GM21390 (cell line): ENCODE data around the gene SLIT3.

ENCODE experiments used
- ATAC-seq: cut with Tn5 transposase; IDR thresholded peaks from one replicate; pipeline ENCODE4 v1.9.1; 2021; ENCODE audit not compliant: unreplicated experiment

Gene SLIT3

GRCh38 chr5:169178754-169179153, 122.2 kb downstream of the SLIT3 start:
- no peak for ATAC-seq

GRCh38 chr5:169178274-169178673, 122.7 kb downstream of the SLIT3 start:
- ATAC-seq, result no peak

- no peak for ATAC-seq
Measured at GRCh38 chr5:169176709-169177694, 123.9 kb downstream of the SLIT3 start.

GRCh38 chr5:169175733-169176132, 125.2 kb downstream of the SLIT3 start:
- ATAC-seq, result no peak

GRCh38 chr5:169174923-169175322, 126.0 kb downstream of the SLIT3 start:
- no peak for ATAC-seq

GRCh38 chr5:169173372-169173771, 127.6 kb downstream of the SLIT3 start:
- no peak for ATAC-seq

GRCh38 chr5:169171515-169171914, 129.4 kb downstream of the SLIT3 start:
- ATAC-seq, result no peak

GRCh38 chr5:169169783-169170182, 131.2 kb downstream of the SLIT3 start:
- ATAC-seq, result no peak

GRCh38 chr5:169168280-169168679, 132.7 kb downstream of the SLIT3 start:
- ATAC-seq, result no peak

- ATAC-seq, result no peak
Measured at GRCh38 chr5:169166078-169166477, 134.9 kb downstream of the SLIT3 start.

- ATAC-seq, result no peak
Measured at GRCh38 chr5:169165052-169165451, 135.9 kb downstream of the SLIT3 start.

GRCh38 chr5:169164481-169164925, 136.4 kb downstream of the SLIT3 start:
- no peak for ATAC-seq

GRCh38 chr5:169162407-169162806, 138.5 kb downstream of the SLIT3 start:
- no peak for ATAC-seq

GRCh38 chr5:169161022-169161680, 139.8 kb downstream of the SLIT3 start:
- ATAC-seq, result no peak

GRCh38 chr5:169160405-169160901, 140.5 kb downstream of the SLIT3 start:
- ATAC-seq, result no peak

- no peak for ATAC-seq
Measured at GRCh38 chr5:169158764-169159163, 142.2 kb downstream of the SLIT3 start.

- no peak for ATAC-seq
Measured at GRCh38 chr5:169157064-169157463, 143.9 kb downstream of the SLIT3 start.

GRCh38 chr5:169154679-169155078, 146.3 kb downstream of the SLIT3 start:
- no peak for ATAC-seq

GRCh38 chr5:169153405-169153804, 147.5 kb downstream of the SLIT3 start:
- no peak for ATAC-seq

GRCh38 chr5:169152946-169153345, 148.0 kb downstream of the SLIT3 start:
- ATAC-seq, result no peak

- no peak for ATAC-seq
Measured at GRCh38 chr5:169152453-169152852, 148.5 kb downstream of the SLIT3 start.
